PC-9 (cell line): ENCODE measurements around the gene VPS13A. TPM values are rescaled to one million over a fixed set of nuclear protein-coding genes. Genes with fewer than 3 reads are reported as not detected.
"Not testable (repeated sequence)": the region's sequence is repeated elsewhere in the genome, so short reads cannot be mapped to it uniquely, and the experiment has no call there.

Experiments used
- BruUV-seq: library from RNA; stranded (reverse); fragments of 400-500 nt; replicated peaks from 2 replicates; lab custom pipeline; 2021; lab: Mats Ljungman, UMichigan
- CTCF ChIA-PET: fragments of 300-600 bp; sonication (Branson Sonifier 250); formaldehyde crosslinking; loops from one replicate; lab custom pipeline; 2022; ENCODE audit warnings: antibody characterized with exemption; lab: Charles Lee
- POLR2A ChIA-PET: fragments of 300-600 bp; sonication (Branson Sonifier 250); formaldehyde crosslinking; loops from one replicate; lab custom pipeline; 2022; ENCODE audit warnings: antibody characterized with exemption; ENCODE audit not compliant: unreplicated experiment; lab: Charles Lee
- DNase-seq, 2 experiments: peaks; one replicate each; pipeline versions ENCODE4 v3.0.0 to v3.0.0-alpha.2; 2015 to 2022; ENCODE audit warnings: mixed read lengths in 1 of 2
- H2AFZ ChIP-seq: fragments of 200-600 bp; sonication (generic); 2 replicates; pipeline ENCODE4 v1.8.1; 2017; ENCODE audit warnings: antibody characterized with exemption
- H3F3A ChIP-seq: fragments of 200-600 bp; sonication (generic); 2 replicates; pipeline ENCODE4 v1.8.1; 2017; ENCODE audit warnings: antibody characterized with exemption, mild to moderate bottlenecking, low read depth; ENCODE audit not compliant: insufficient read depth
- H3K27ac ChIP-seq: fragments of 200-600 bp; sonication (generic); 2 replicates; pipeline ENCODE4 v1.6.1; 2016; ENCODE audit warnings: mixed run types
- H3K27me3 ChIP-seq: fragments of 200-600 bp; sonication (generic); 2 replicates; pipeline ENCODE4 v1.6.1; 2016; ENCODE audit warnings: low read depth, mixed run types; ENCODE audit not compliant: insufficient read depth
- H3K36me3 ChIP-seq: fragments of 200-600 bp; sonication (generic); 2 replicates; pipeline ENCODE4 v1.6.1; 2016; ENCODE audit warnings: low read depth, mixed run types
- H3K4me1 ChIP-seq: fragments of 200-600 bp; sonication (generic); replicated peaks from 2 replicates; pipeline ENCODE4 v1.6.1; 2016; ENCODE audit warnings: mixed run types; ENCODE audit not compliant: insufficient read depth
- H3K4me2 ChIP-seq: fragments of 200-600 bp; sonication (generic); 2 replicates; pipeline ENCODE4 v1.6.1; 2017; ENCODE audit warnings: mixed run types
- H3K4me3 ChIP-seq: fragments of 200-600 bp; sonication (generic); 2 replicates; pipeline ENCODE4 v1.6.1; 2016; ENCODE audit warnings: mixed run types
- H3K79me2 ChIP-seq: fragments of 200-600 bp; sonication (generic); 2 replicates; pipeline ENCODE4 v1.6.1; 2017; ENCODE audit warnings: low read depth, mixed run types
- H3K9me2 ChIP-seq: fragments of 200-600 bp; sonication (generic); 2 replicates; pipeline ENCODE4 v1.8.1; 2017; ENCODE audit warnings: mild to moderate bottlenecking; ENCODE audit not compliant: insufficient read depth
- H3K9me3 ChIP-seq: fragments of 200-600 bp; sonication (generic); 2 replicates; pipeline ENCODE4 v1.8.1; 2016; ENCODE audit warnings: low read depth; ENCODE audit not compliant: insufficient read depth
- H4K20me1 ChIP-seq: fragments of 200-600 bp; sonication (generic); 2 replicates; pipeline ENCODE4 v1.8.1; 2017; ENCODE audit not compliant: insufficient read depth
- CTCF ChIP-seq: fragments of 200-600 bp; sonication (generic); conservative IDR thresholded peaks from 2 replicates; pipeline ENCODE4 v1.6.1; 2017; ENCODE audit warnings: mixed run types, antibody characterized with exemption, mild to moderate bottlenecking, moderate library complexity
- EZH2 ChIP-seq: fragments of 200-600 bp; sonication (generic); IDR thresholded peaks from 2 replicates; pipeline ENCODE4 v1.8.0; 2017; ENCODE audit warnings: antibody characterized with exemption, low read depth
- intact Hi-C: fragments of 100-400 bp; cut with micrococcal nuclease; formaldehyde crosslinking; loops from one replicate; pipeline ENCODE4 v1.10.0; 2022; ENCODE audit not compliant: unreplicated experiment
- total RNA-seq: library from RNA; stranded (reverse); gene quantifications from 2 replicates; pipeline ENCODE4 v1.2.3, GENCODE V29; 2021

The VPS13A gene
- total RNA-seq, 1 experiment from 2014 or later: 53.9 TPM

GRCh38 chr9:77391834-77392233 lies 214.5 kb downstream of the VPS13A start:
- no peak overlapping the region for H2AFZ ChIP-seq
- H3K4me1 ChIP-seq: no peaks in the 10 kb centered on the region
- H3K4me2 ChIP-seq: no peak overlapping the region
- no peaks in the 10 kb centered on the region for H3F3A ChIP-seq
- 0 out of 2 replicates have a peak, but pooled peaks cover 8% of the 10 kb centered on the region for H3K9me2 ChIP-seq
- no peaks in the 10 kb centered on the region for H3K27me3 ChIP-seq
- H3K79me2 ChIP-seq: no peaks in the 10 kb centered on the region
- no peaks in the 10 kb centered on the region for H3K9me3 ChIP-seq
- no peak overlapping the region for H3K27ac ChIP-seq
- no peak for TF ChIP-seq CTCF
- no TSS peak for BruUV-seq
- POLR2A ChIA-PET: no interaction called here
- no peak for DNase-seq
- no peaks in the 10 kb centered on the region for H4K20me1 ChIP-seq
- intact Hi-C loops: no loop called here
- CTCF ChIA-PET: no interaction called here
- H3K4me3 ChIP-seq: no peak overlapping the region
- H3K36me3 ChIP-seq: 0 out of 2 replicates have a peak, but pooled peaks cover 3% of the 10 kb centered on the region

GRCh38 chr9:77392328-77392727 lies 215.0 kb downstream of the VPS13A start:
- H3K27me3 ChIP-seq: no peaks in the 10 kb centered on the region
- intact Hi-C loops: no loop called here
- ChIA-PET CTCF (no interaction called here), POLR2A (no interaction called here)
- H3K4me1 ChIP-seq: no peaks in the 10 kb centered on the region
- H3K9me3 ChIP-seq: no peaks in the 10 kb centered on the region
- TF ChIP-seq EZH2: no peak
- no peak for TF ChIP-seq CTCF
- H3K36me3 ChIP-seq: 0 out of 2 replicates have a peak, but pooled peaks cover 3% of the 10 kb centered on the region
- no peak for DNase-seq
- no TSS peak for BruUV-seq
- no peak overlapping the region for H3K4me3 ChIP-seq
- H3K4me2 ChIP-seq: no peak overlapping the region
- no peak overlapping the region for H2AFZ ChIP-seq
- no peaks in the 10 kb centered on the region for H3K79me2 ChIP-seq
- no peaks in the 10 kb centered on the region for H4K20me1 ChIP-seq
- no peak overlapping the region for H3K27ac ChIP-seq
- H3K9me2 ChIP-seq: 0 out of 2 replicates have a peak, but pooled peaks cover 8% of the 10 kb centered on the region
- H3F3A ChIP-seq: no peaks in the 10 kb centered on the region

GRCh38 chr9:77398581-77398980 lies 221.2 kb downstream of the VPS13A start:
- H3K4me2 ChIP-seq, POLR2A ChIA-PET, DNase-seq, BruUV-seq, H3K27me3 ChIP-seq, H3F3A ChIP-seq, H3K4me1 ChIP-seq, H2AFZ ChIP-seq, H3K36me3 ChIP-seq, intact Hi-C loops, H3K9me2 ChIP-seq, H3K79me2 ChIP-seq, H3K4me3 ChIP-seq, H4K20me1 ChIP-seq, H3K27ac ChIP-seq, CTCF ChIA-PET, H3K9me3 ChIP-seq: not testable (repeated sequence)

- ChIA-PET POLR2A (no interaction called here), CTCF (no interaction called here)
- Histone ChIP-seq H3K27me3 (no peaks in the 10 kb centered on the region), H3K4me2 (no peak overlapping the region), H3K4me1 (no peaks in the 10 kb centered on the region), H3K4me3 (no peak overlapping the region), H3K36me3 (no peaks in the 10 kb centered on the region), H2AFZ (no peak overlapping the region), H3K9me2 (no peaks in the 10 kb centered on the region), H4K20me1 (no peaks in the 10 kb centered on the region), H3F3A (no peaks in the 10 kb centered on the region), H3K9me3 (no peaks in the 10 kb centered on the region), H3K27ac (no peak overlapping the region), H3K79me2 (no peaks in the 10 kb centered on the region)
- TF ChIP-seq CTCF (no peak), EZH2 (no peak)
- intact Hi-C loops: no loop called here
- no TSS peak for BruUV-seq
- no peak for DNase-seq
Observed at GRCh38 chr9:77399964-77400363, 222.6 kb downstream of the VPS13A start.
